CD4-positive, alpha-beta T cell treated with Interleukin-15 for 1 hour (primary cell): Measurements from ENCODE around the gene SMTNL2.
"Not testable (repeated sequence)": the region's sequence is repeated elsewhere in the genome, so short reads cannot be mapped to it uniquely, and the experiment has no call there.

Source experiments
- DNase-seq: peaks from one replicate; pipeline ENCODE4 v3.0.0-alpha.2; 2020

The SMTNL2 gene

GRCh38 chr17:4587803-4588202 is 3.5 kb downstream of the SMTNL2 start:
- no peak for DNase-seq

GRCh38 chr17:4588391-4588790 is 4.1 kb downstream of the SMTNL2 start:
- DNase-seq: no peak

DNA sequence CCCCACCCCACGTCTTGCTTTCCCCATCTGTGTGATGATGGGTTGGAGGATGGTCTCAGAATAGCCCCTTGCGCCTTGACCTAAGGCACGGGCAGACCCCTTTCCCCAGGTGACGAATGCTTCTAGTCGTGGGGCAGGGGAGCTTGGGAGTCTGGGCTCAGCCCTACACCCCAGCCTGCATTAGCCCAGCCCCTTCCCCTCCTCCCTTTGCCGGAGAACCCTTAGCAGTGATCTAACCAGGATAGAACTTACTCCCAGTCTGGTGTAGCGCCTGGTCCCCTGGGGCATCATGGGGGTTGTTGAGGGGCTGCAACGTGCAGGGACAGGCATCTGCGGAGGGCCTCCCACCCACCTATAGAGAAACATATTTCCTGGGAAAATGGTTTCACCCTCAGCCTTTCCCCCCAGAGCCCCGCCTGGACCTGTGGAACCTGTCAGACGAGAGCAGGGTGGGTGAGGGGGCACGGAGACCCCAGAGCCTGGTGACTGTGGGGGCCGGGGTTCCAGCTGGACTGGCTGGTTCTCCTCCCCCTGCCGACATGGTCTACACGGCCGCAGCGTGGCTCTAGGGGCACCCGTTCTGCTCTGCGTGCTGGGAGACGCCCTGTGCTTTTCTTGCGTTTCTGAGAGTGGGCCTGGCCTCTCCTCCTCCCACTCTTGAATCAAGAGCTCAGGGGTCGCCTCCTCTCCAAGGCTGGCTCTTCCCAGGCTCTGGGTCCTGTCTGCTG is 4.7 kb downstream of the SMTNL2 start:
- DNase-seq: no peak

DNA sequence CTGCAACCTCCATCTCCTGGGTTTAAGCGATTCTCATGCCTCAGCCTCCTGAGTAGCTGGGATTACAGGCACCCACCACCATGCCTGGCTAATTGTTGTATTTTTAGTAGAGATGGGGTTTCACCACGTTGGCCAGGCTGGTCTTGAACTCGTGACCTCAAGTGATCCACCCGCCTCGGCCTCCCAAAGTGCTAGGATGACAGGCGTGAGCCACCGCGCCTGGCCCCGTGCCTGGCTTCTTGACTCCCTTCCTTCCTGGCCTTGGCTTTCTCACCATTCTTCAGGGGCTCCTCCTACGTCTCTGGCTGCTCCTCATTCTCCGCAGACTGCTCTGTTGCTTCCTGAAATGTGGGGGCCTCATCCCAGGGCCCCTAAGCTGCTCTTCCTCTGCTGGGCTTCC is 5.7 kb downstream of the SMTNL2 start:
- not testable (repeated sequence) for DNase-seq

DNA sequence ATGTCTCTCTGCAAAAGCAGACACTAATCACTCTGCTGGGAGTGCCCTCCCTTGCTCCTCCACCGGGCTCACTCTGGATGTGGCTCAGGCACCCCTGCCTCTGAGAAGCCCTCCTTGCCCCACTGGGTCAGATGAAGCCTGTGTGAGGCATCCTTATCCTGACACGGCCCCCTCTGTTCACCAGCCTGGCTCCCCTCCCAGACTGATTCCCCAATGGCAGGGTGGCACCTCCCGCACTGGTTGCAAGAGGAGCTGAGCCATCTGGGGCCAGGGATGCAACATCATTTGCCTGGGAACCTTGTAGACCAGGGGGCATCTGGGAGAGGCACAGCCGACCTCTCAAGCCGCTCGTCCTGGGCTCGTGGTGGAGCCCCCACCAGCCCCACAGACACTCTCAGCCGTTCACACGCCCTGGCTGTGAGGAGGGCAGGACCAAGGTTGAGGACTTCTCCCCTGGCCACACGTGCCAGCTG is 6.7 kb downstream of the SMTNL2 start:
- DNase-seq: no peak

GRCh38 chr17:4591529-4591928 is 7.2 kb downstream of the SMTNL2 start:
- no peak for DNase-seq

GRCh38 chr17:4592240-4593005 is 8.1 kb downstream of the SMTNL2 start:
- no peak for DNase-seq

GRCh38 chr17:4593021-4593421 is 8.7 kb downstream of the SMTNL2 start:
- no peak for DNase-seq

DNA sequence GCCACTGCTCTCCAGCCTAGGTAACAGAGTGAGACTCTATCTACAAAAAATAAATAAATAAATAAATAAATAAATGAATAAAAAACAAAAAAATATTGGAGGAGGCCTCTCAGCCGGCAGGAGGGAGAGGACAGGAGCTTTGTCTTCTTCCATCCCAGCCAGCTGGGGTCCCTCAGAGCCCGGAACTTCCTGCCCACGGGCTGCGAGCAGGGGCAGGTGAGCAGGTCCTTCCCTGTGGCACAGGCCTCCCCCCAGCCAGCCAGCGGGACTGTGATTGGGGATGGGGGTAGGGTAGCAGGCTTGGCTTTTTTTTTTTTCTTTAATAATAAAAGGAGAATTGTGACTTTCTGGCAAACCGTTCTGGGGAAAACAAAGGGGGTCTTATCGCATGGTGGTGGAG is 10.1 kb downstream of the SMTNL2 start:
- no peak for DNase-seq

DNA sequence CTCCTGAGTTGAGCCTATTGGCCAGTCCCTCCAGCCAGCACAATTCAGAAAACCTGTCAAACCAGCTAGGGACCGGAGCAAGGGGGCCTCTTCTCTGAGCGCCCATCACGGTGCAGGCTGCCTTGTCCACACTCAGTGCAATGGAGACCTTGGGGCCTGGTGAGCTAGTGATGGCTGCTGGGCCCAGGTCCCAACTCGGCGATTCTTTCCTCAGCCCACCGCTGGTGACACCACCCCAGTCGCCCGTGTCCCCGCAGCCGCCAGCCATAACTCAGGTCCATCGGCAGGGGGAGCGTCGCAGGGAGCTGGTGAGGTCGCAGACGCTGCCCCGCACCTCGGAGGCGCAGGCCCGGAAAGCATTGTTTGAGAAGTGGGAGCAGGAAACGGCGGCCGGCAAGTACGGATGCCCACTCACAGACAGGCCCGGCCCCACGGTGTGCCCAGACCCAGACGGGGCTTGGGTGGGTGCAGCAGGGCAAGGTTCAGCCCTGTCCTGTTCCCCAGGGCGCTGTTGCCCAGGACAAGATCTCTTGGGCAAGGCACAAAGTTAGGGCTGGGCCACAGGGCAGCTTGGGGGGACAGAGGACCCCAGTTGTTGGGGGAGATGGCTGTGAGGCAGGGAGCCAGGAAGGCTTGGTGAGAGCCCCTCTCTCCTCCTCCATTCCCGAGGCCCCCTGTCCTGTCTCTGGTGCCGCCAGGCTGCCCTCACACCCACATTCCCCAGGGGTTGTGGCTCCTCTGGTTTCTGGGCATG is 10.8 kb downstream of the SMTNL2 start:
- peak; percentile 35 for DNase-seq

DNA sequence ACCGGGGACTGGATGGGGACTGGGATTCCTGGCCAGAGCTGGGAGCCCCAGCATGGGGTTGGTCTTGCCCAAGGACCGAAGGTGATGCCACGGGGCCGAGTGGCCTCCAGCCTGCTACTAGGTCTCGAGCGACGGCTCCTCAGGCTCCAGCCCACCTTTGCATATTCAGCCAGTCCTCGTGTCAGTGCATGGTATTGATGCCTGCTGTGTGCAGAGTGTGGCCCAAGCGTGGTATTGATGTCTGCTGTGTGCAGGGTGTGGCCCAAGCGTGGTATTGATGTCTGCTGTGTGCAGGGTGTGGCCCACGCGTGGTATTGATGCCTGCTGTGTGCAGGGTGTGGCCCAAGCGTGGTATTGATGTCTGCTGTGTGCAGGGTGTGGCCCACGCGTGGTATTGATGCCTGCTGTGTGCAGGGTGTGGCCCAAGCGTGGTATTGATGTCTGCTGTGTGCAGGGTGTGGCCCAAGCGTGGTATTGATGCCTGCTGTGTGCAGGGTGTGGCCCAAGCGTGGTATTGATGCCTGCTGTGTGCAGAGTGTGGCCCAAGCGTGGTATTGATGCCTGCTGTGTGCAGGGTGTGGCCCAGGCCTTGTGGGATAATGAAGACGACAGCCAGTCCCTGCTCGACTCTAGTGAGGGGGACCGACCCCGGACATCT is 11.5 kb downstream of the SMTNL2 start:
- not testable (repeated sequence) for DNase-seq

- no peak for DNase-seq
Observed at GRCh38 chr17:4596636-4597380, 12.5 kb downstream of the SMTNL2 start.

DNA sequence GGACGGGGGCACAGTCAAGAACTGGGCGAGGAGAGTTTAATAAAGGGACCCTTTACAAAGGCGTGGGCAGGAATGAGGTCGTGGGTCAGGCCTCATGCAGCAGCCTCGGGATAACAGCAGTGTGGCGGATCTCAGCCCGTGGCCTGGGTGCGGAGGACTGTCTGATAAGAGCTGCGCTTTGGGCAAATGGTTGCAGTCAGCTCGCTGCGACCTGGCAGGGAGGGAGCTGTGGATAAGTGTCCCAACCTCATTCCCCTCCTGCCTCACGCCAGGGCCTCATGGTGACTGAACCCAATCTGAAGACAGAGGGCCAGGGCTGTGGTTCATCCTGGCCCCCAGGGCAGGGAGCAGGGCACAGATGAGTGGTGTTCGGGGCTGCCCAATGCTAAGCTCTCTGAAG is 13.6 kb downstream of the SMTNL2 start:
- no peak for DNase-seq

DNA sequence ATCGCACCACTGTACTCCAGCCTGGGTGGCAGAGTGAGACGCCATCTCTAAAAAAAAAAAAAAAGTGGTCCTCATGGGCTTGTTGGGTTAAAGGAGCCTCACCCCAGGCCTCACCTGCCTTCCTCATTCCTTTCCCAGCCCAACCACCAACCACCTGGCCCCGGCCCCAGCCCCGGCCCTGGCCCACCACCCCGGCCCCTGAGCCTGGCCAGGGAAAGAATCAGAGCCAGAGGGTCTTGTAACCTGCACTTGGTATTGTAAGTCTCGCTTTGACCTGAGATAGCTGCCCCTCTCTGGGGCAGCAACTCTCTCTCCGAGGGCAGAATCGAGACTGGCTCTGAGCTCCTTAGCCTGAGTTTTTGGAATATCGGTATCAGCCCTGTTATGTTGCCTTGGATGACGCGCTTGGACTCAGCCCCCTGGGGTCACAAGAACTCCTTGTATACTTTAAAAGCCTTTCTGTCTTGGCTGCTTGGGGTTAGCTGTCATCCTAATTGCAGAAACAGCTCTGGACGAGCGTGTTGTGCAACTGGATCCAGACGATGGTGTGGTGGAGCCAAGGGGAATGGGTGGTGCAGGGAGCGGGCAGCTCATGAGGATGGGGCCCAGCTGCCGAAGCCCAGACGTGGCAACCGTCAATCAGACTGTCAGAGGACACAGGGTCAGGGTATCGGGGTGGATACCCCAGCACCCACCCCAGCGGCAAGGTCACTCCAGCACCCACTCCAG is 14.6 kb downstream of the SMTNL2 start:
- no peak for DNase-seq

GRCh38 chr17:4599505-4600281 is 15.4 kb downstream of the SMTNL2 start:
- no peak for DNase-seq

DNA sequence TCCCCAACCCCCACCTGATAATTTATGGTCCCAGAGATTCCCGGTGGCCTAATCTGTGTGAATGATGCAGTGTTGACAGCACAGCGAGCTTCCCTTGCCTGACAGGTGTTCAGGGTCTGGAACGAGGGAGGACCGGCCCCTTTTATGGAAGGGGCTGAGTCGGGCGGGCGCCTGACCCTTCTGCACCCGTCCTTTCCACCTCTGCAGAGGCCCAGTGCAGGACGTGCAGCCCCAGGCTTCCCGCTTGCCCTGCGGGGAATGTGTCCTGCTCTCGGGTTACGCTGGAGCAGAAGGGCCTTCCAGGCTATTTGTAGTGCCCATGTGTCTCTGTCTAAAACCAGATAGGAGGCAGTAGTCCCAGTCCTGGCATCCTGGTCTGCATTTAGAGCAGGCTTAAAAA is 16.2 kb downstream of the SMTNL2 start:
- DNase-seq: no peak

GRCh38 chr17:4601326-4601725 is 17.0 kb downstream of the SMTNL2 start:
- DNase-seq: no peak

DNA sequence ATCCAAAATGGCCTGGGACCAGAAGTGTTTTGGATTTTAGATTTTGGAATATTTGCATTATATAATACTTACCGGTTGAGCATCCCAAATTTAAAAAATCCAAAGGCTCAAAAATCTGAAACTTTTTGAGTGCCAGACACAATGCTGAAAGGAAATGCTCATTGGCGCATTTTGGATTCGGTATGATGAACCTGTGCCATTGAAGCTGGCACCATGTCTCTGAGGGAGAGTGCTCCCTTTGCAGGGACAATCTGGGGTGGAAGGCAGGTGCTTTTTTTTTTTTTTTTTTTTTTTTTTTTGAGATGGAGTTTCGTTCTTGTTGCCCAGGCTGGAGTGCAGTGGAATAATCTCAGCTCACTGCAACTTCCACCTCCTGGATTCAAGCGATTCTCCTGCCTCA is 17.7 kb downstream of the SMTNL2 start:
- DNase-seq: no peak

- DNase-seq: no peak
Observed at GRCh38 chr17:4604111-4604644, 19.8 kb downstream of the SMTNL2 start.

DNA sequence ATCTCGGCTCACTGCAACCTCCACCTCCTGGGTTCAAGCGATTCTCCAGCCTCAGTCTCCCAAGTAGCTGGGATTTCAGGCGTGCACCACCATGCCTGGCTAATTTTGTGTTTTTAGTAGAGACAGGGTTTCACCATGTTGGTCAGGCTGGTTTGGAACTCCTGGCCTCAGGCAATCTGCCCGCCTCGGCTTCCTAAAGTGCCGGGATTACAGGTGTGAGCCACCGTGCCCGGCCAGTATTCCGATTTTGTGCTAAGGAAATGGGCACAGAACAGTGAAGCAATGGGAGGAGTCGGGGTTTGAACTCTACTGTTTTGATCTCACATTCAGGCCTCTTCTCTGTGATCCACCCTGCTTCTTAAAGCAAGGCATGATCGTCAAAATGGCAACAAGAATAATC is 20.4 kb downstream of the SMTNL2 start:
- not testable (repeated sequence) for DNase-seq

- no peak for DNase-seq
Observed at GRCh38 chr17:4605826-4606225, 21.5 kb downstream of the SMTNL2 start.
